Measurements from ENCODE around the gene GLRA1.
"Not testable (repeated sequence)": the region's sequence is repeated elsewhere in the genome, so short reads cannot be mapped to it uniquely, and the experiment has no call there.

GLRA1 gene

DNA sequence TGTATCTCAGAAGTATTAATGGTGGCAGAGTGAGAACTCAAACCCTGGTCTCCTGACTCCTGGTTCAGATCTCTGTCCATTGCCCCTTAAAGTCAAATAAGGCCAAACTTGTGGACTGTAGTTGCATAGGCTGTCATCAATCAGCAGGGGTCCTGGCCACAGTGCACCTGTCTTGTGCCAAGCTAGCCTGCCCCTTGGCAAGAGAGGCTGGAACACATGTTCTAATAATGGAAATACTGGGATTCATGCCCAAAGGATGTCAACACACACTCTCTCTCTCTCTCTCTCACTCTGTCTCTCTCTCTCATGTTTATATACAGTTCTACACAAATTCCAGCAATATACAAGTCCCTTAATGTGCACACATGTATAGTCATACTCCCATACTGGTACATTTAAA is 44.3 kb downstream of the GLRA1 start:
- no peak for DNase-seq

DNA sequence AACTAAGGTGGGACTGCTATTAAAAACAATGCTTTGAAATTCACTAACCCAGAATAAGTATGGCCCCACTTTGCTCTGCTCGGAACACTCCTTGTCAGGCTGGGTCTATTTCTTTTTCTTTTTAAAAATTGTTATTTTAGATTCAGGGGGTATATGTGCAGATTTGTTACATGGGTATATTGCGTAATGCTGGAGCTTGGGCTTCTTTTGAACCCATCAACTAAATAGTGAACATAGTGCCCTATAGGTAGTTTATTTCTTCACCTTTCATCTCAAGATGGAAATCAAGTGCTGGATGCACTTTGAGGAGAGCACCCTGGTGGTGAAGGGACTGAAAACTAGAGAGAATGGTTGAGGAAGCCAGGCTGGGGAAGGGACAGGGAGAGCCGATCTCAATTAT is 51.0 kb downstream of the GLRA1 start:
- no peak for DNase-seq

GRCh38 chr5:151872701-151873100 is 52.0 kb downstream of the GLRA1 start:
- no peak for DNase-seq

- no peak for DNase-seq
Observed at GRCh38 chr5:151870820-151871219, 53.8 kb downstream of the GLRA1 start.

GRCh38 chr5:151870271-151870670 is 54.4 kb downstream of the GLRA1 start:
- no peak for DNase-seq

DNA sequence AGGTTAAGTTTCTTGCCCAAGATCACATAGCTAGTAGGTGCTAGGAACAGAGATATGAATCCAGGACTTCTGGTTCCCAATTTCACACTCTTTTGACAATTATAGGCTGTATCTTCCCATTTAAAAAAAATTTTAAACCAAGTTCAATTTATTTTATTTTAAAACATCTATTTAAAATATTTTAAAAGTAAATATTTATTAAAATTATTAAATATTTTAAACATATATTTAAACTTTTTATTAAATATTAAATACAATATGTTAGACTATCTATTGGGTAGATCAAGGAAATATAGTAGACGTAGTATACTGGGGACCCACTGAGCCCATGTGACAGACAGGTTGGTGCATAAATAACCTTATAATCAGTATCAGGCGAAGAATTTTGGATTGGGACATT is 54.8 kb downstream of the GLRA1 start:
- no peak for DNase-seq

GRCh38 chr5:151868451-151868850 is 56.2 kb downstream of the GLRA1 start:
- no peak for DNase-seq

GRCh38 chr5:151864061-151864748 is 60.4 kb downstream of the GLRA1 start:
- DNase-seq: no peak

GRCh38 chr5:151863566-151863965 is 61.1 kb downstream of the GLRA1 start:
- no peak for DNase-seq

DNA sequence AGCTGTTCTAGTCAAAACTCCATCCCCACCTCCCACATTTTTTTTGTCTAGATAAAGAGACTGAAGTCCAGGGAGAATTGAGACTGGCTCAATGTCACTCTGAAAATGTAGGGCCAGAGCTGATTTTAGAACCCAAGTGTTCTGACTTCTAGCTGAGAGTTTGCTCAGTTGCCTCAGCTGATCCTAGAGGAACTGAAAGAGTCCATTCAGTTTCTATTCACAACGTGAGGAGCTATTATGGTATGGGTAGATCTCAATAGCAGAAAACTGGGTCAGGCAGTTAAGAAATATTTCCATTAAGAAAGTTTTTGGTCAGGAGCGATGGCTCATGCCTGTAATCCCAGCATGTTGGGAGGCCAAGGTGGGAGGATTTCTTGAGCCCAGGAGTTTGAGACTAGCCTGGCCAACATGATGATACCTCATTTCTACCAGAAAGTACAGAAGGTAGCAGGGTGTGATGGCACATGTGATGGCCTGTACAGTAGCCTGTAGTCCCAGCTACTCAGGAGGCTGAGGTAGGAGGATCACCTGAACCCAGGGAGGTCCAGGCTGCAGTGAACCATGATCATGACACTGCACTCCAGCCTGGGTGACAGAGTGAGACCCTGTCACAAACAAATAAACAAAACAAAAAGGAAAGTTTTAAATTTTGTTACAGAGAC is 61.7 kb downstream of the GLRA1 start:
- no peak for DNase-seq

DNA sequence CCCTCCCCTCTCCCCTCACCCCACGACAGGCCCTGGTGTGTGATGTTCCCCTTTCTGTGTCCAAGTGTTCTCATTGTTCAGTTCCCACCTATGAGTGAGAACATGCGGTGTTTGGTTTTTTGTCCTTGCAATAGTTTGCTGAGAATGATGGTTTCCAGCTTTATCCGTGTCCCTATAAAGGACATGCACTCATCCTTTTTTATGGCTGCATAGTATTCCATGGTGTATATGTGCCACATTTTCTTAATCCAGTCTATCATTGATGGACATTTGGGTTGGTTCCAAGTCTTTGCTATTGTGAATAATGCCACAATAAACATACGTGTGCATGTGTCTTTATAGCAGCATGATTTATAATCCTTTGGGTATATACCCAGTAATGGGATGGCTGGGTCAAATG is 63.8 kb downstream of the GLRA1 start:
- not testable (repeated sequence) for DNase-seq

GRCh38 chr5:151856861-151857260 is 67.8 kb downstream of the GLRA1 start:
- DNase-seq: no peak

DNA sequence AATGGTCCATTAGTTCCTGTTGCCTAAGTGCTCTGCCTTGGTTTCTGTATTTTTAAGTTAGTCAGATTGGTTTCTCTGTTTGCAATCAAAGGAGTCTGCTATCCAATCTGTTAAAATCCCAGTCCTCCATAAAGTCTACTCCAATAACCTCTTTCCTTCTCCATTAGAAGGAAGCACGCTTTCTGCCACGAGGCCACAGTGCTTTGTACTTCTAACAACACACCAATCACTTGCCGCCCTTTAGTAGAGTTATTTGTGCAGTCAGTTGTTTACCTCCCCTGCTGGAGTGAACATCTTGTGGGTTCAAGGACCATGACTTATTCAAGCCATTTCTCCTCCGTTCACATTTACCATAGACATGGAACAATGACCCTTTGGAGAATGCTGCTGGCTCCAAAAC is 69.0 kb downstream of the GLRA1 start:
- DNase-seq: no peak

DNA sequence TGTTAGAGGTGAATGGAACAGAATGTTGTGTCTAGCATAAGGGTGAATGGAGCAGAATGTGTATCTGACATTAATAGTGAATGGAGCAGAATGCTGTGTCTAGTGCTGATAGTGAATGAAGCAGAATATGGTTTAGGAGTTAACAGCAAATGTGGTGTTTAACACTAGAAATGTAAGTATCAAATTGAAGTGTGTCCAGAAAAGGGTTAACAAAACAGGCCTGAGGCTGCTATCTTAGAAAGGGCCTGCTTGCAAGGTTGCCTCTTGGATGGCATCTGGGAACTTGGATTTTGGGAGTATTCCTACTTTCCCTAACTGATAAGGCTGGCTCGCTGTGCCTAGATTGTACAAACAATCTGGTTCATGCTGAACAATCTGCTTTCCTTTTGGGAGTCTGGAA is 76.8 kb downstream of the GLRA1 start:
- no peak for DNase-seq

DNA sequence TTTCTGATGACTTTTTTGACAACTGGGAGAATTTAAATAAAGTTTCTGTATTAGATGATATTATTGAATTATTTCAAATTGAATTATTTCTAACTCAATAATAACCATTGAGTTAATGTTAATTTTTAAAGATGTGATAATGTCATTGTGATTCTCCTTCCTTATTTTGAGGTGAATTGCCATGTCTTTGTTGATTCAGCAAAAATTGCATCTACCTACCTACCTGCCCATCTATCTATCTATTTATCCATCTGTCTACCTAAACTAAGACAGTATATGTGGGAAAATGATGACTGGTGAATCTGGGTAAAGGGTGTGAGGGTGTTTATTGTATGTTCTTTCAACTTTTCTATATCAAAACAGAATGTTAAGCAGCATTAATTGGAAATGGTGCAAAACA is 77.9 kb downstream of the GLRA1 start:
- no peak for DNase-seq

- DNase-seq: not testable (repeated sequence)
Observed at GRCh38 chr5:151832843-151833242, 91.8 kb downstream of the GLRA1 start.

DNA sequence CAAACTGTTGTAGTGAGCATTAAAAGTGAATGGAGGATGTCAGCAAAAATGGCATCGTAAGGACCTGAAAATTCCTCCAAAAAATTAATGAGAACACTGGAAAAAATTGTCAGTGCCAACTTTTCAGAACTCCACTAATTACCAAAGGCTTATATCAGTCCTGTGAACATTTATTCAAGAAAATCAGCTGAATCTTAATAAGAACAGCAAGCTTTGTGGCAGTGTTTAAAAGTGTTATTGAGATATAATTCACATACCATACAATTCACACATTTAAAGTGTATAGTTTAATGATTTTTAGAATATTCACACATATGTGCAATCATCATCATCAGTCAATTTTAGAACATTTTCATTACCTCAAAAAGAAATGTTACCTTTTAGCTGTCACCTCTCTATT is 95.3 kb downstream of the GLRA1 start:
- no peak for DNase-seq

- DNase-seq: peak; percentile 67
Observed at GRCh38 chr5:151825445-151825844, 99.2 kb downstream of the GLRA1 start.

DNA sequence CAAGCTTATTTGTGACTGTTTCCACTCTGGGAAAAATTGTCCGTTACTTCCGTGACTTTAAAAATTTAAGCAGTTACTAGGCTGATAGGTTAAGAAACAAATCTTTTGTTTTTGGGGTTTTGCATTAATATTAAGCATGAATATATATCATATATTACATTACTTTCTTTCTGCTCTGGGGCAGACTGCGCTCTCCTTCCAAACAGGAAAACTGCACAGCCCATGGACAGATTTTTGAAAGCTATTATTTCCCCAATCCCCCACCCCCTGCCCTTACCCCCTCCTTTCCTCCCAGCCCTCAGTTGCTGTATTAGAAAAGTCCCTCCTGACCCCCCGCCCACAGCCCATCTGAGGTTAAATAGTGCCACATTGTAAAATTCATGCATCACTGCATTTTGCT is 102.5 kb downstream of the GLRA1 start:
- no peak for DNase-seq

DNA sequence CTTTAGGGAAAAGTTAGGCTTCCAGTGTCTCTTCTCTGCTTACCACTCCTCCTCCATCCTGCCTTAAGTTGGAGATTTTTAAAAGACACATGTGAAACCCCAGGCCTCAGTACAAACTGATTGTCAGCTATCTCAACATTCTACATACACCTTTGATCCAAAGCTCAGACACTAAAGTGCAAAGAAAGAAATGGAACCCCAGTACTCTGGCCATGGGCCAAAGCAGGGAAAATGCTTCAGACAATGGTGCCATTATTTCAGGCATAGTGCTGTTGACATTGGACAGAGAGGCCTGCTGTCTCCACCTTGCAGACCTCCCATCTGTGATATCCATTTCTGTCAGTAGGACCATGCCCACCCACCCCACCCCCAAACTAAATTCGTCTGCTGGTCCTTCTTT is 103.7 kb downstream of the GLRA1 start:
- no peak for DNase-seq

GRCh38 chr5:151820271-151820670 is 104.4 kb downstream of the GLRA1 start:
- DNase-seq: no peak

DNA sequence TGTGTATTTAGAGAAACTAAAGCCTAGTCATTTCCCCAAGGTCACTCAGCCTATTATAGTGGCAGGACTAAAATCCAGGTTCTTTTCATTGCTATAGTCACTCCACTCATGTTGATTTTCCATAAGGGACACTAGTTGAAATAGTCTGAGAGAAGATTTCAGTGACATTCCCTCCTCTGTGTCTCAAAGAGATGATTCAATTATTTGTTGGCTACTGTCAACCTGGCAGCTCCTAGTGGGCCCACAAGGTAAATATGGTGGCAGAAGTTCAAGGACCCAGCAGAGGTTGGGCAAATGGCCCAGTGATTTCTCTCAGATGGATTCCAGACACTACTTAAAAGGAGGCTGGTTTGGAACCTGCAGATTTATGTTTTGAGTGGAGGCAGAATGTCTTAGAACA is 104.8 kb downstream of the GLRA1 start:
- DNase-seq: no peak

GRCh38 chr5:151815051-151815450 is 109.6 kb downstream of the GLRA1 start:
- DNase-seq: no peak

DNA sequence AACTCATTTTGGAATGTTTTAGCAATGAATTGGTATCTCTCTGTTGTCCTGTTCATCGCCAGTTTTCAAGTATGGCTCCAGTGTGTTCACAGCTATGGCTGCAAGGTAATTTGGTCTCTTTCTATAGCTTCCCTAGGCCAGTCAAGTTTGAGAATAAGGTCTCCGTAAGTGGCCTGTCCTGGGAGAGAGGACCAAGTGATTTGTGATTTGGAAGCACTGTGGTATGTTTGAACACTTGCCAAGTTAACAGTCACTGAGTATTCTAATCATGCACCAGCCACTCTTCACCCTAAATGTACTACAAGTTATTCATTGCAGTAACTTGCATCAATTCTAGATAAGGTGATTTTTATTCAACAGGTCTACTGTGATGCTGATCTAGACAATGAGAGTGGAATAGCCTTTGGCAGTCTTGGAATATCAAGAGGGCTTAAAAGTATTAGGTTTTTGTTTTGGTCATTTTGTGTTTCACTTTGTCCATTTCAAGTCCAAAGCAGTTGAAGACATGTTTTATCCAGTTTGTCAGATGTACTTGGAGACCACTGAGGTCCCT is 111.8 kb downstream of the GLRA1 start:
- DNase-seq: no peak
